ENCODE results near the gene KLKB1.

KLKB1 gene

DNA sequence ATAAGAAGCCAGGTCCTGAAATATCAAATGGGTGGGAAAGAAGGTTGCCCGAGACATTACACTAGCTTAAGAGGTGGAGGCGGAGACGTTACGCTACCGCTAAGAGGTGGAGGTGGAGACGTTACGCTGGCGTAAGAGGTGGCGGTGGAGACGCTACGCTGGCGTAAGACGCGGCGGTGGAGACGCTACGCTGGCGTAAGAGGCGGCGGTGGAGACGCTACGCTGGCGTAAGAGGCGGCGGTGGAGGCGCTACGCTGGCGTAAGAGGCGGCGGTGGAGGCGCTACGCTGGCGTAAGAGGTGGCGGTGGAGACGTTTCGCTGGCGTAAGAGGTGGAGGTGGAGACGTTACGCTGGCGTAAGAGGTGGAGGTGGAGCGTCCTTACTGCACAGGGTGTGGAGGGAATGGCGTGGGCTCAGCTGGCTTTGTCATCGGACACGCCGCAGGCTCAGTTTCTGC, 23.2 kb upstream of the KLKB1 start (continued):
- TF ChIP-seq ZNF426 (tag by site-specific recombination; IDR thresholded peaks at IDR 0.05) (no peak), ZBTB20 (tag by site-specific recombination; IDR thresholded peaks at IDR 0.05) (no peak), GLIS2 (tag by site-specific recombination; IDR thresholded peaks at IDR 0.05) (no peak), ZNF292 (tag by site-specific recombination; IDR thresholded peaks at IDR 0.05; ENCODE audit: borderline replicate concordance, low read depth) (no peak), ZNF791 (tag by site-specific recombination; IDR thresholded peaks at IDR 0.05) (no peak), ZNF530 (tag by site-specific recombination; IDR thresholded peaks at IDR 0.05; ENCODE audit: low read depth) (no peak), ZNF624 (tag by site-specific recombination; IDR thresholded peaks at IDR 0.05) (no peak), ZNF560 (tag by site-specific recombination; IDR thresholded peaks at IDR 0.05; ENCODE audit: borderline replicate concordance) (no peak)
- TF ChIP-seq, protein P1, sequence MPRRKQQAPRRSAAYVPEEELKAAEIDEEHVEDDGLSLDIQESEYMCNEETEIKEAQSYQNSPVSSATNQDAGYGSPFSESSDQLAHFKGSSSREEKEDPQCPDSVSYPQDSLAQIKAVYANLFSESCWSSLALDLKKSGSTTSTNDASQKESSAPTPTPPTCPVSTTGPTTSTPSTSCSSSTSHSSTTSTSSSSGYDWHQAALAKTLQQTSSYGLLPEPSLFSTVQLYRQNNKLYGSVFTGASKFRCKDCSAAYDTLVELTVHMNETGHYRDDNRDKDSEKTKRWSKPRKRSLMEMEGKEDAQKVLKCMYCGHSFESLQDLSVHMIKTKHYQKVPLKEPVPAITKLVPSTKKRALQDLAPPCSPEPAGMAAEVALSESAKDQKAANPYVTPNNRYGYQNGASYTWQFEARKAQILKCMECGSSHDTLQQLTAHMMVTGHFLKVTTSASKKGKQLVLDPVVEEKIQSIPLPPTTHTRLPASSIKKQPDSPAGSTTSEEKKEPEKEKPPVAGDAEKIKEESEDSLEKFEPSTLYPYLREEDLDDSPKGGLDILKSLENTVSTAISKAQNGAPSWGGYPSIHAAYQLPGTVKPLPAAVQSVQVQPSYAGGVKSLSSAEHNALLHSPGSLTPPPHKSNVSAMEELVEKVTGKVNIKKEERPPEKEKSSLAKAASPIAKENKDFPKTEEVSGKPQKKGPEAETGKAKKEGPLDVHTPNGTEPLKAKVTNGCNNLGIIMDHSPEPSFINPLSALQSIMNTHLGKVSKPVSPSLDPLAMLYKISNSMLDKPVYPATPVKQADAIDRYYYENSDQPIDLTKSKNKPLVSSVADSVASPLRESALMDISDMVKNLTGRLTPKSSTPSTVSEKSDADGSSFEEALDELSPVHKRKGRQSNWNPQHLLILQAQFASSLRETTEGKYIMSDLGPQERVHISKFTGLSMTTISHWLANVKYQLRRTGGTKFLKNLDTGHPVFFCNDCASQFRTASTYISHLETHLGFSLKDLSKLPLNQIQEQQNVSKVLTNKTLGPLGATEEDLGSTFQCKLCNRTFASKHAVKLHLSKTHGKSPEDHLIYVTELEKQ (tag by site-specific recombination; IDR thresholded peaks at IDR 0.05; ENCODE audit: borderline replicate concordance) = no peak
- TF ChIP-seq, protein P2, sequence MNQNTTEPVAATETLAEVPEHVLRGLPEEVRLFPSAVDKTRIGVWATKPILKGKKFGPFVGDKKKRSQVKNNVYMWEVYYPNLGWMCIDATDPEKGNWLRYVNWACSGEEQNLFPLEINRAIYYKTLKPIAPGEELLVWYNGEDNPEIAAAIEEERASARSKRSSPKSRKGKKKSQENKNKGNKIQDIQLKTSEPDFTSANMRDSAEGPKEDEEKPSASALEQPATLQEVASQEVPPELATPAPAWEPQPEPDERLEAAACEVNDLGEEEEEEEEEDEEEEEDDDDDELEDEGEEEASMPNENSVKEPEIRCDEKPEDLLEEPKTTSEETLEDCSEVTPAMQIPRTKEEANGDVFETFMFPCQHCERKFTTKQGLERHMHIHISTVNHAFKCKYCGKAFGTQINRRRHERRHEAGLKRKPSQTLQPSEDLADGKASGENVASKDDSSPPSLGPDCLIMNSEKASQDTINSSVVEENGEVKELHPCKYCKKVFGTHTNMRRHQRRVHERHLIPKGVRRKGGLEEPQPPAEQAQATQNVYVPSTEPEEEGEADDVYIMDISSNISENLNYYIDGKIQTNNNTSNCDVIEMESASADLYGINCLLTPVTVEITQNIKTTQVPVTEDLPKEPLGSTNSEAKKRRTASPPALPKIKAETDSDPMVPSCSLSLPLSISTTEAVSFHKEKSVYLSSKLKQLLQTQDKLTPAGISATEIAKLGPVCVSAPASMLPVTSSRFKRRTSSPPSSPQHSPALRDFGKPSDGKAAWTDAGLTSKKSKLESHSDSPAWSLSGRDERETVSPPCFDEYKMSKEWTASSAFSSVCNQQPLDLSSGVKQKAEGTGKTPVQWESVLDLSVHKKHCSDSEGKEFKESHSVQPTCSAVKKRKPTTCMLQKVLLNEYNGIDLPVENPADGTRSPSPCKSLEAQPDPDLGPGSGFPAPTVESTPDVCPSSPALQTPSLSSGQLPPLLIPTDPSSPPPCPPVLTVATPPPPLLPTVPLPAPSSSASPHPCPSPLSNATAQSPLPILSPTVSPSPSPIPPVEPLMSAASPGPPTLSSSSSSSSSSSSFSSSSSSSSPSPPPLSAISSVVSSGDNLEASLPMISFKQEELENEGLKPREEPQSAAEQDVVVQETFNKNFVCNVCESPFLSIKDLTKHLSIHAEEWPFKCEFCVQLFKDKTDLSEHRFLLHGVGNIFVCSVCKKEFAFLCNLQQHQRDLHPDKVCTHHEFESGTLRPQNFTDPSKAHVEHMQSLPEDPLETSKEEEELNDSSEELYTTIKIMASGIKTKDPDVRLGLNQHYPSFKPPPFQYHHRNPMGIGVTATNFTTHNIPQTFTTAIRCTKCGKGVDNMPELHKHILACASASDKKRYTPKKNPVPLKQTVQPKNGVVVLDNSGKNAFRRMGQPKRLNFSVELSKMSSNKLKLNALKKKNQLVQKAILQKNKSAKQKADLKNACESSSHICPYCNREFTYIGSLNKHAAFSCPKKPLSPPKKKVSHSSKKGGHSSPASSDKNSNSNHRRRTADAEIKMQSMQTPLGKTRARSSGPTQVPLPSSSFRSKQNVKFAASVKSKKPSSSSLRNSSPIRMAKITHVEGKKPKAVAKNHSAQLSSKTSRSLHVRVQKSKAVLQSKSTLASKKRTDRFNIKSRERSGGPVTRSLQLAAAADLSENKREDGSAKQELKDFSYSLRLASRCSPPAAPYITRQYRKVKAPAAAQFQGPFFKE (tag by site-specific recombination; IDR thresholded peaks at IDR 0.05; ENCODE audit: borderline replicate concordance) = no peak
- TF ChIP-seq, protein P3, sequence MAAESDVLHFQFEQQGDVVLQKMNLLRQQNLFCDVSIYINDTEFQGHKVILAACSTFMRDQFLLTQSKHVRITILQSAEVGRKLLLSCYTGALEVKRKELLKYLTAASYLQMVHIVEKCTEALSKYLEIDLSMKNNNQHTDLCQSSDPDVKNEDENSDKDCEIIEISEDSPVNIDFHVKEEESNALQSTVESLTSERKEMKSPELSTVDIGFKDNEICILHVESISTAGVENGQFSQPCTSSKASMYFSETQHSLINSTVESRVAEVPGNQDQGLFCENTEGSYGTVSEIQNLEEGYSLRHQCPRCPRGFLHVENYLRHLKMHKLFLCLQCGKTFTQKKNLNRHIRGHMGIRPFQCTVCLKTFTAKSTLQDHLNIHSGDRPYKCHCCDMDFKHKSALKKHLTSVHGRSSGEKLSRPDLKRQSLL (tag by site-specific recombination; IDR thresholded peaks at IDR 0.05) = peak; percentile 99
- TF ChIP-seq, protein P4, sequence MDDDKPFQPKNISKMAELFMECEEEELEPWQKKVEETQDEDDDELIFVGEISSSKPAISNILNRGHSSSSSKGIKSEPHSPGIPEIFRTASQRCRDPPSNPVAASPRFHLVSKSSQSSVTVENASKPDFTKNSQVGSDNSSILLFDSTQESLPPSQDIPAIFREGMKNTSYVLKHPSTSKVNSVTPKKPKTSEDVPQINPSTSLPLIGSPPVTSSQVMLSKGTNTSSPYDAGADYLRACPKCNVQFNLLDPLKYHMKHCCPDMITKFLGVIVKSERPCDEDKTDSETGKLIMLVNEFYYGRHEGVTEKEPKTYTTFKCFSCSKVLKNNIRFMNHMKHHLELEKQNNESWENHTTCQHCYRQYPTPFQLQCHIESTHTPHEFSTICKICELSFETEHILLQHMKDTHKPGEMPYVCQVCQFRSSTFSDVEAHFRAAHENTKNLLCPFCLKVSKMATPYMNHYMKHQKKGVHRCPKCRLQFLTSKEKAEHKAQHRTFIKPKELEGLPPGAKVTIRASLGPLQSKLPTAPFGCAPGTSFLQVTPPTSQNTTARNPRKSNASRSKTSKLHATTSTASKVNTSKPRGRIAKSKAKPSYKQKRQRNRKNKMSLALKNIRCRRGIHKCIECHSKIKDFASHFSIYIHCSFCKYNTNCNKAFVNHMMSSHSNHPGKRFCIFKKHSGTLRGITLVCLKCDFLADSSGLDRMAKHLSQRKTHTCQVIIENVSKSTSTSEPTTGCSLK (tag by site-specific recombination; IDR thresholded peaks at IDR 0.05) = no peak

DNA sequence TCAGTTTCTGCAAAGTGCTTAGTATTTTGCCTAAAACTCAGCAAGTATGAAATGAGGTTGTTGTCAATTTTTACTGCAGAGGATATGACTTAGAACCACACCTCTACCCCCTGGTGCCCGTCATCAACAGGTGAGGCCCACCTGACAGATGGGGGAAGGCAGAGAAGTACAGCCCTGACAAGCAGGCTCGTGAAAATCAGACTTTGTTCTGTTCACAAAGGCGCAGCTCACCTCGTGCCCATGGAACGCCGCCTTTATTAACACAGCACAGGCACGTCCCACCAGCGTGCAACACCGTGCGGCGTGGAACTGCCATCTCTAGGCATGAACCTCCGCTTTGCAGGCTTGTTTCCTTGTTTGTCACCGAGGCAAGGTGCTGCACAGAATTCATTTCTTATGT, 22.6 kb upstream of the KLKB1 start:
- CTCF ChIA-PET = no interaction called here
- TF ChIP-seq ZNF24 (tag by site-specific recombination; IDR thresholded peaks at IDR 0.05) (no peak), ZNF114 (tag by site-specific recombination; IDR thresholded peaks at IDR 0.05) (no peak), SCRT1 (tag by site-specific recombination; IDR thresholded peaks at IDR 0.05; ENCODE audit: borderline replicate concordance) (peak; percentile 82), SCRT2 (tag by site-specific recombination; IDR thresholded peaks at IDR 0.05) (peak; percentile 87)
- peak overlapping the region; percentile 42 for H3K4me3 ChIP-seq (ENCODE audit: low read depth, low read length)

More for the DNA sequence above, 22.6 kb upstream of the KLKB1 start:
- POLR2A ChIA-PET = interaction anchor here (1.2 kb wide), 1 partner anchor 110 kb away, joined by 3 read pairs; no protein-coding TSS in a partner anchor
- Histone ChIP-seq H3K9me3 (ENCODE audit: control insufficient read depth, insufficient read depth, low read depth, low read length) (no peaks in the 10 kb centered on the region), H3K4me1 (ENCODE audit: control insufficient read depth, insufficient read depth, low read length) (no peaks in the 10 kb centered on the region; the same call in 1 of the 2 replicates), H3K27ac (ENCODE audit: extremely low read depth, low read depth, low read length) (peak overlapping the region; percentile 44; the same call in 1 of the 2 replicates), H3K36me3 (ENCODE audit: control insufficient read depth in 2 of 2, insufficient read depth in 1 of 2, low read length in 2 of 2) (peaks cover 0 to 24% of the 10 kb centered on the region in 2 experiments; a peak in 1 of 3 replicates)

All from HEK293 (cell line).